ENCODE measurements around the gene MAG.

Gene MAG

GRCh38 chr19:35318679-35319448 is 26.9 kb downstream of the MAG start:
- no peak for DNase-seq (ENCODE audit: low spot score)

DNA sequence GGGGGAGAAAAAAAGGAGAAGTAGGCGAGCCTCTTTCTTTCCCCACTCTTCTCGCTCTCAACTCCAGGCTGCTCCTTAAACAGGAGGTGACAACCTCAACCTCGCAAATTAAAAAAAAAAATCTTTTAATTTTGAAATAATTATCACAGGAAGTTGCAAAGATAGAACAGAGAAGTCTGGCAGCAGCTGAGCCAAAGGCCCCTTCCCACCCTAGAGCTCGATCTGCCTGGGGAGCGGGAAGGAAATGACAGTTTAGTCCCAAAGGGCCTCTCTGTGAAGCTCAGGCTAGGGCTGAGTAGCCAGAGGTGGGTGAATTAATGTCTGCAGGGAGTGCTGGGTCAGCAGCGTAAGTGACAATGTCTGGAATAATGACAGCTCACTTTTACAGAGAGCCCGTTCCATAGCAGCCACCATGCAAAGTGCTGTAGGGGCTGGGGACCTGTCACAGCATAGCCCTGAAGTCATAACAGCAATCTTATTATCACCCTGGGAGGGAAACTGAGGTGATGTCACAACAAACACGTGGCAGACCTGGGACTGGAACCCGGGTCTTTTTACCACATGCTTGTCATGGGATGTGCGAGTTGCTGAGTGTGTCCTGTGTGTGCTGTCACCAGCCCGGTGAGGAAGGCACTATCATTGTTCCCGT is 28.2 kb downstream of the MAG start:
- no peak for DNase-seq (ENCODE audit: low spot score)

- DNase-seq (ENCODE audit: low spot score) = no peak
Measured at GRCh38 chr19:35321291-35321690, 29.3 kb downstream of the MAG start.

DNA sequence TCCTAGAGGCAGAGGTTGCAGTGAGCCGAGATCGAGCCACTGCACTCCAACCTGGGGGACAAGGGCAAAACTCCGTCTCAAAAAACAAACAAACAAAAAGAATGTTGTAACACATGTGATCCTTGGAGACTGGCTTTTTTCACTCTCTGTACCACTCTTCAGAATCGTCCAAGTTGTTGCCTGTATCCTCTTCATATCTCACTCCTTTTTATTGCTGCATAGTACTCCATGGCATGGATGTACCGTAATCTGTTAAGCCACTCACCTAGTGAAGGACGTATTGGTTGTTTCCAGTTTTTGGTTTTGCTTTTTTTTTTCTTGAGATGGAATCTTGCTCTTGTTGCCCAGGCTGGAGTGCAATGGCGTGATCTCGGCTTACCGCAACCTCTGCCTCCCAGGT is 30.1 kb downstream of the MAG start:
- no peak for DNase-seq (ENCODE audit: low spot score)

DNA sequence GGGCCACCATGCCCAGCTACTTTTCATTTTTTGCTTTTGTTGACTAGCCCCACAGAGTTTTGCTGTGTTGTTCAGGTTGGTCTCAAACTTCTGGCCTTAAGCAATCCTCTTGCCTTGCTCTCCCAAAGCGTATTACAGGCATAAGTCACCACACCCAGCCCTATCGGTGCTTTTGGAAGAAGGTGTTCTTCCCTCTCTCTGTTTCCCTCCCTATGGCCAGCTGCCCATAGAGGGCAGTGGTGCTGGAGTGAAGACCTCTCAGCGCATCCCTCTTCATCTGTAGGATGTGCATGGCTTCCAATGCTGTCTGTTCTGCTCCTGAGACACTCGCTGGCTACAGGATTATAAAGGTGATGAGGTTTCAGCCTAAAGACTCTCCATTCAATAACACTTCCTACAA is 35.7 kb downstream of the MAG start:
- no peak for DNase-seq (ENCODE audit: low spot score)

- DNase-seq (ENCODE audit: low spot score) = no peak
Measured at GRCh38 chr19:35328851-35329285, 36.9 kb downstream of the MAG start, which contains the start of gene CD22. Gene CD22, plus strand, starts transcription at chr19:35329187. Its CDS starts 2,854 bp downstream, at chr19:35332041.

DNA sequence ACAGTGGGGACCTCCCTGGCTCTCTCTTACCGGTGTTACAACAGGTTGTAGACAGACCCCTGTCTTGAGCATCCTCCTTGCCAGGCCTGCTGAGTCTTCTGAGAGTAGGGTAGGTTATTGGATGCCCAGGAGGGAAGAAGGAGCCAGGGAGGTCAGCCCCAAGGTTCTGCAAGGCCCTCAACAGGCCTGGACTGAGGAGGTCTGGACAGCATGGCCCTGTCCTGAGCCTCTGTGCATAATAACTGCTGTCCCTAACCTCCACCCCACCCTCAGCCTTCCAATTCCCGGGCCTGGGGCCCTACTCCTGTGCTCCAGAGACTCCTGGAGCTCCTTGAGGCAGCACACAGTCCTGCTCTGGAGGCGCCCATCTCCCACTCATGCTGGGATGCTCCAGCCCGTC is 37.4 kb downstream of the MAG start:
- DNase-seq (ENCODE audit: low spot score) = no peak

- DNase-seq (ENCODE audit: low spot score) = no peak
Measured at GRCh38 chr19:35330475-35330874, 38.5 kb downstream of the MAG start.

DNA sequence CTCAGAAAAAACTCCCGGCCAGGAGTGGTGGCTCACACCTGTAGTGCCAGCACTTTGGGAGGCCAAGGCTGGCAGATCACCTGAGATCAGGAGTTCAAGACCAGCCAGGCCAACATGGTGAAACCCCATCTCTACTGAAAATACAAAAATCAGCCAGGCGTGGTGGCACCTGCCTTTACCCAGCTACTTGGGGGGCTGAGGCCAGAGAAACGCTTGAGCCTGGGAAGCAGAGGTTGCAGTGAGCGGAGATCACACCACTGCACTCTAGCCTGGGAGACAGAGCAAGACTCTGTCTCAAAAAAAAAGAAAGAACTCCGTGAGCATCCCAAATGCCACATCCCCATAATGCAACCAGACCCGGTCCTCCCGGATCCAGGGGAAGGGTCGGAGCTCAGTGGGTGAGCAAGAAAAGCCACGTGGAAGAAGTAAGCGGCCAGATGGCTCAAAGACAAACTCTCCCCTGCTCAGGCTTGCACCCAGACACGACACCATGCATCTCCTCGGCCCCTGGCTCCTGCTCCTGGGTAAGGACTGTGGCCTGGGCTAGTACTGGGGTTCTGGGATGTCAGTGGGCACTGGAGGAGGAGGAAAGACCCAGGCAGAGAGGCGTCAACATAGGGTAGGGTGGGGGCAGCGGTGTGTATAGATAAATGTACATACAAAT is 39.7 kb downstream of the MAG start:
- no peak for DNase-seq (ENCODE audit: low spot score)

DNA sequence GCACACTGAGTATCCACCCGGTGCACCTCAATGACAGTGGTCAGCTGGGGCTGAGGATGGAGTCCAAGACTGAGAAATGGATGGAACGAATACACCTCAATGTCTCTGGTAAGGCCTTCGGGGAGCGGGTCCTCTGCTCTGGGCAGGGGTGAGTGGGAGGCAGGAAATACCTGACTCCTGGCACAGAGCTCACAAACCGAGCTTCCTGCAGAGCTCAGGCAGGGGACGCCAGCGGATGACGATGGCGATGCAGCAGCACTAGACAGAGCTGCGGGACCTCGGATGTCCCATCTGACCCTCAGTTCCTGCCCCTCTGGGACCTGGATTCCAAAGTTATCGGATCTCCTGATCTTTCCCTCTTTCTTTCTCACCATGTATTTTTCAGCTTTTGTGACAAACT is 40.9 kb downstream of the MAG start:
- DNase-seq (ENCODE audit: low spot score) = no peak

DNA sequence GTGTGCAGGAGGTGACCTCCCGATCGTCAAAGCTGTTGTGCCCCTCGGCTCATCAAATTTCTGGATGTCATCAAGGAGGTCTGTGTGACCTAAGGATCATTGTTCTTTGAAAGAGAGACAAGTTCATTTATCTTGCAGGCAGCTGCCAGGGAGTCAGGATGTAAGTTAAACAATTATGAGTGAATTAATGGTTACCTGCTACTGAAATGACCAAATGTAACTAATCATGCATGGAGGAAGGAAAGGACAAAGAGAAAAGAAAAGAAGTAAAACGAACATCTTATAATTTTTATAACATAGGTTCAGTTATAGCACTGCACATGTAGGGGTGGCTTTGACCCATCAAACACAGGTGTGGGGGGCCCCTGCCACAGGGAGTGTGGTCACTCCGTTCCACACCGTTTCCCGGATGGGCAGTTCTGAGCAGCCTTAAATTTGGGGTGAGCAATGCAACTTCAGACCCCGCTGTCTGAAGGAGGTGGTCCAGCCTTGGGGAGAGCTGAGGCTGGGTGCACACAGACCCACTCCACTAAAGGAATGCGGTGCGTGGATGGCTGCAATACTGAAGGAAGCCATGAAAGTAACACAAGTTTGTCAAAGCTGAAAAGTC is 42.3 kb downstream of the MAG start:
- no peak for DNase-seq (ENCODE audit: low spot score)

DNA sequence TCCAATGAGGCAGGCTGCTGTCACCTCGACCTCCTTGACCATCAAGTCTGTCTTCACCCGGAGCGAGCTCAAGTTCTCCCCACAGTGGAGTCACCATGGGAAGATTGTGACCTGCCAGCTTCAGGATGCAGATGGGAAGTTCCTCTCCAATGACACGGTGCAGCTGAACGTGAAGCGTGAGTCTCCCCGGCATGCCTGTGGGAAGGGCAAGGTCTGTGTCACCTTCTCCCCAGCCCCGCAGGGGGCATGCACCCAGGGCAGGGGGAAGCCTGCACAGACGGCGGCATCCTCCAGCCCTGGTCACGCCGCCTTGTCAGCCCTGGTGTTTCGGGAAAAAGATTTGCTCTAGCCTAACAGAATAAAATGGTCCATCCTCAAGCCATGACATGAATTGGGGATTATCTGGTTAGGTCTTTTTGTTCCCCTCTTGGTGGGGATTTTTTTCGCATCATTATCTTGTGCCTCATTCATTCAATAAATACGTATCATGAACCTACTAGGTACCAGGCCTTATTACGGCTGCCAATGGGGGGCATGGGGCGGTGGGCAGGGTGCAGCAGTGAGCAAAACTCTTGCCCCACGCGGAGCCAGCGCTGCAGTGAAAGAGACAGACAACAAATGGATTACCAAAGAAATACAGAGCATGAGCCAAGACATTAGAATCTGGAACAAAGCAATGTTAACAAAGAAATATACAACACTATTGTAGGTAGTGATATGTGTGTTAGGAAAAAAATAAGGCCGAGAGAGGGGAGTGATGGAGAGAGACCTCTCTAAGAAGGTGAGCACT is 44.4 kb downstream of the MAG start:
- DNase-seq (ENCODE audit: low spot score) = no peak

- no peak for DNase-seq (ENCODE audit: low spot score)
Measured at GRCh38 chr19:35337097-35337983, 45.4 kb downstream of the MAG start.

GRCh38 chr19:35337984-35338296 is 46.0 kb downstream of the MAG start:
- DNase-seq (ENCODE audit: low spot score) = no peak

- DNase-seq (ENCODE audit: low spot score) = no peak
Measured at GRCh38 chr19:35340431-35340830, 48.5 kb downstream of the MAG start.

DNA sequence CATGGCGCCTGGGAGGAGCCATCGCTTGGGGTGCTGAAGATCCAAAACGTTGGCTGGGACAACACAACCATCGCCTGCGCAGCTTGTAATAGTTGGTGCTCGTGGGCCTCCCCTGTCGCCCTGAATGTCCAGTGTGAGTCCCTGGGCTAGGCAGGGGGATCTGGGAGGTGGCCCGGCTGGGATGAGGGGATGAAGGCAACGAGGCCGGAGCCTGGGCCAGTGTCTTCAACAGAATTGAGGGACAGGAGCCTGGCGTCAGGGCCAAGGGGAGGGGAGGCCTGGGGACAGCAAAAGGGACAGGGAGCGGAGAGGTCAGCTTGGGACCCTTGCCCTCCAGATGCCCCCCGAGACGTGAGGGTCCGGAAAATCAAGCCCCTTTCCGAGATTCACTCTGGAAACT is 49.0 kb downstream of the MAG start:
- DNase-seq (ENCODE audit: low spot score) = no peak

- DNase-seq (ENCODE audit: low spot score) = no peak
Measured at GRCh38 chr19:35341565-35342225, 49.7 kb downstream of the MAG start.

DNA sequence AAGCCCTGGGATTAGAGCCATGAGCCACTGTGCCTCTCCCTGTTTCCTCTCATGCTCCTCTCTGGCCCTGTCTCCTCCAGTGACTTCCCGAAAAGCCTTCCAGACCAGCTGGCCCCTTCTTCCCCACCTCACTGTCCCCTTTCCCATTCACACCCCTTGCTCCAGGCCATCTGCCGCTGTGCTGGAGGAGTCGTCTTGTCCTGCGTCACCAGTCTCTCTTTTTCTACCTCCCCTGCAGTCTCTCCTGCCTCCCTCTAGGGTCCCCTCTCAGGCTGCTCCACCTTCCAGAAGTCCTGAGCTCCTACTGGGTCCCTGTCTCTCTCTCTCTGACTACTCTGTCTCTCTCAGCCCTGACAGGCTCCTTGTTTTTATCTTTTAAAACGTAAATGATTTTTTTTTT is 50.5 kb downstream of the MAG start:
- no peak for DNase-seq (ENCODE audit: low spot score)

GRCh38 chr19:35344511-35345031 is 52.6 kb downstream of the MAG start:
- no peak for DNase-seq (ENCODE audit: low spot score)

GRCh38 chr19:35345671-35346111 is 53.7 kb downstream of the MAG start:
- DNase-seq (ENCODE audit: low spot score) = no peak

Data from cerebellar cortex (tissue), 1 donor.